Measurements from ENCODE around the gene TNFRSF14. TPM values are rescaled to one million over a fixed set of nuclear protein-coding genes. Genes with fewer than 3 reads are reported as not detected.

Gene TNFRSF14
- total and polyA plus RNA-seq, 2 donors (not counting 1 experiment from before 2014, with no cell fraction given): 239 to 427 TPM

DNA sequence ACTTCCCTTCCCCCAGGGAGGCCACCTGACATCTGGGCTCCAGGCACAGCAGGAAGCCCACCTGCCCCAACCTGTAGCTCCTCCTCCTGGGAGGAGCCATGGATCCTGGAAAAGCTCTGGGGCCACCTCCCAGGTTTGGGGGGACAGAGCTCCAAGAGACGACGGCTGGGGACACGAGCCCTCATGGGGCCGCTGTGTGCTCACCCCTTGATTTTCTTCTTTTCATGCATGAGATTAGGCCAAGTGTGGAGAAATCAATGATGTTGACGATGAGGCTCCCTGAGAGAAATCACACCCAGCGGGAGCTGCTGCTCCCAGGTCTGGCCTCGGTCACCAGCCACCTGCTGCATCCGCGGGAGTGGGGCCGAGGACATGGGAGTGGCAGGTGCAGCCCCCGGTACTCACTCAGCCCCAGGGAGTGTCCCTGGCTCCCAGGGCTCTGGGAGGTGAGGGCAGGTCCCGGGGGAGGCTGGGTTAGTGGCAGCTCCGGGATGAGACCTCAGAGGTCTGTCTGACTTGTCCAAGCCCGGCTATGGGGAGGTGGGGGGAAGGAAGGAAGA, 8.7 kb downstream of the TNFRSF14 start:
- no peak overlapping the region for H3K4me3 Mint-ChIP-seq

More for the DNA sequence above, 8.7 kb downstream of the TNFRSF14 start:
- Histone ChIP-seq H3K4me2 (replicated peaks; ENCODE audit: low read depth, low read length, poor library complexity, severe bottlenecking) (no peak overlapping the region), H3K36me3 (replicated peaks in 1 of 2; ENCODE audit: control extremely low read depth in 1 of 2, control insufficient read depth in 1 of 2, extremely low read depth in 1 of 2, insufficient read depth in 2 of 2, low read length in 1 of 2) (peaks cover 0 to 31% of the 10 kb centered on the region in 2 experiments), H4K20me1 (ENCODE audit: control insufficient read depth, insufficient read depth, low read length, poor library complexity, severe bottlenecking) (peaks cover 15% of the 10 kb centered on the region), H3K27me3 (replicated peaks in 1 of 4; ENCODE audit: control extremely low read depth in 1 of 4, control insufficient read depth in 3 of 4, insufficient read depth in 4 of 4, low read length in 3 of 4) (no peaks in the 10 kb centered on the region), H3K4me3 (ENCODE audit: control extremely low read depth in 1 of 5, extremely low read depth in 1 of 5, insufficient read depth in 1 of 5, low read depth in 2 of 5, low read length in 4 of 5) (no peak overlapping the region), H3K9ac (ENCODE audit: low read length) (no peak overlapping the region), H2AFZ (ENCODE audit: insufficient read depth, low read depth, low read length, poor library complexity, severe bottlenecking) (no peak overlapping the region), H3K27ac (ENCODE audit: low read length in 2 of 2) (no peak overlapping the region), H3K4me1 (ENCODE audit: control insufficient read depth in 2 of 2, insufficient read depth in 2 of 2, low read length in 2 of 2) (no peaks in the 10 kb centered on the region), H3K79me2 (ENCODE audit: control insufficient read depth, insufficient read depth, low read length) (no peaks in the 10 kb centered on the region), H3K9me3 (ENCODE audit: control extremely low read depth in 1 of 3, control insufficient read depth in 2 of 3, insufficient read depth in 1 of 3, low read length in 2 of 3) (no peaks in the 10 kb centered on the region)
- no peak for TF ChIP-seq EZH2 (IDR thresholded peaks at IDR 0.05; ENCODE audit: borderline replicate concordance, insufficient read depth, low read depth, low read length, poor library complexity, severe bottlenecking)
- TF ChIP-seq, protein P1, sequence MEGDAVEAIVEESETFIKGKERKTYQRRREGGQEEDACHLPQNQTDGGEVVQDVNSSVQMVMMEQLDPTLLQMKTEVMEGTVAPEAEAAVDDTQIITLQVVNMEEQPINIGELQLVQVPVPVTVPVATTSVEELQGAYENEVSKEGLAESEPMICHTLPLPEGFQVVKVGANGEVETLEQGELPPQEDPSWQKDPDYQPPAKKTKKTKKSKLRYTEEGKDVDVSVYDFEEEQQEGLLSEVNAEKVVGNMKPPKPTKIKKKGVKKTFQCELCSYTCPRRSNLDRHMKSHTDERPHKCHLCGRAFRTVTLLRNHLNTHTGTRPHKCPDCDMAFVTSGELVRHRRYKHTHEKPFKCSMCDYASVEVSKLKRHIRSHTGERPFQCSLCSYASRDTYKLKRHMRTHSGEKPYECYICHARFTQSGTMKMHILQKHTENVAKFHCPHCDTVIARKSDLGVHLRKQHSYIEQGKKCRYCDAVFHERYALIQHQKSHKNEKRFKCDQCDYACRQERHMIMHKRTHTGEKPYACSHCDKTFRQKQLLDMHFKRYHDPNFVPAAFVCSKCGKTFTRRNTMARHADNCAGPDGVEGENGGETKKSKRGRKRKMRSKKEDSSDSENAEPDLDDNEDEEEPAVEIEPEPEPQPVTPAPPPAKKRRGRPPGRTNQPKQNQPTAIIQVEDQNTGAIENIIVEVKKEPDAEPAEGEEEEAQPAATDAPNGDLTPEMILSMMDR (IDR thresholded peaks at IDR 0.05): no peak
- Mint-ChIP-seq H3K9me3 (ENCODE audit: insufficient read depth) (no peaks in the 10 kb centered on the region), H3K27me3 (no peaks in the 10 kb centered on the region), H3K4me1 (peaks cover 5% of the 10 kb centered on the region), H3K27ac (no peak overlapping the region)
- ChIA-PET POLR2A (interaction anchor here (1.1 to 2.0 kb wide), 2 partner anchors 8 to 20 kb away, joined by 5 to 7 read pairs; partner anchors contain the start of gene TNFRSF14), CTCF (interaction anchor here (1.1 kb wide), 1 partner anchor 16 kb away, joined by 3 read pairs; no protein-coding TSS in a partner anchor)
- ATAC-seq (ENCODE audit: low read depth) (no peak), DNase-seq (no peak)
- 68% methylated on average over 14 of the region's 14 CpGs for WGBS (ENCODE audit: insufficient coverage)
- intact Hi-C loops (cut with micrococcal nuclease): no loop called here

Measured in B cell (primary cell).